Activated CD8-positive, alpha-beta memory T cell treated with anti-CD3 and anti-CD28 coated beads, Interleukin-2, amount 50 U/mL, for 24 hours (primary cell): Measurements from ENCODE around the gene TUFM.
A peak's percentile ranks its signal among the peaks of the same experiment; 100 is the strongest.
"Not testable (repeated sequence)": the region's sequence is repeated elsewhere in the genome, so short reads cannot be mapped to it uniquely, and the experiment has no call there.

Experiments used
- DNase-seq: peaks from one replicate; pipeline ENCODE4 v3.0.0-alpha.2; 2020; ENCODE audit errors: extremely low read depth

The TUFM gene

DNA sequence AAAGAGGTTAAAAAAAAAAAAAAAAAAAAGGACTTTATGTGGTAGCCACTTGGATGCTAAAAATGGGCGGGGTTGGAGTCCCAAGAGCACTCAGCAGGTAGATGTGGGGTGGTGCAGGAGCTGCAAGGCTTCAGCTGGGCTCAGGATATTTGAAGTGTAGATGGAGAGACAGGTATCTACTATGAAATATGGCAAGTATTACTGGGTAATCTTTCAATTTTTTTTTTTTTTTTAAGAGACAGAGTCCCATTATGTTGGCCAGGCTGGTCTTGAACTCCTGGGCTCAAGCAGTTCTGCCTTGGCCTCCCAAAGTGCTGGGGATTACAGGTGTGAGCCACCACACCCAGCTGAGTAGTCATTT, 7.6 kb downstream of the TUFM start:
- DNase-seq: no peak

DNA sequence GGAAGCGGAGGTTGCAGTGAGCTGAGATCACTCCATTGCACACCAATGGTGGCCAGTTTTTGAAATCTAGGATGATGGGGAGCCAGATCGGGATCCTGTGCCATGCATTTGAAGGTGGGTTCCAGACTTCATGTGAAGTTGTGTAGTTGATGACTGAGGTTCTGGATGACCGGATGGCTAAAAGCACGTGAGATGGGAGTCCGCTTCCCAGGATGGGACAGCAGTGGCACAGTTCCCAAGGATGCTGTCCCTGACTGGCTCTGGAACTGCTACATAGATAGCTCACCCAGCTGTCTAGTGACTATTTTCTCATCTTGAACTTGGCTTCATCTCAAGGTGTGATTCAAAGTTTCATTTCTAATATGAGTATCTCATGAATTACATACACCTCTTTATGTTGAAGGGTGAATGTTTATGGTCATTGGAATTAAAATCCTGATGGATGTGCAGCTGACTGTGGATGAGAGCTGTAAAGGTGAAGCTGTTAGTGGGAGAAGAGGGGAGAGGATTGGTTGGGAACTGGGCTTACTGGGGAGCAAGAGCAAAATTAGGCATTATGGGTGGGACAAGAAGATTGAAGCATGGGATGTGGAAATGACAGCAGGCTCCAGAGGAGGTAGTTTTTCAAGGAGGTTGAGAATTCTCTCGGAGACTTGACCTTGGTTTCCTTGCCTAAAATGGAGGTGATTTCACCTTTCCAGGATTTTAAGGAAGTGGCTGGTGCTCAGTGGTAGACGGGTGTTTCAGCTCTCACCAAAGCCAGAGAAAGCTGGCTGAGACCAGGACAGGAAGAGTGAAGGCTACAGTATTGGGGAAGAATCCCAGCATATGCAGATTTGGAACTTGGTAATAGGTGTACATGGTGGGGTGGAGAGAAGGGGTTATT, 8.2 kb downstream of the TUFM start:
- no peak for DNase-seq

DNA sequence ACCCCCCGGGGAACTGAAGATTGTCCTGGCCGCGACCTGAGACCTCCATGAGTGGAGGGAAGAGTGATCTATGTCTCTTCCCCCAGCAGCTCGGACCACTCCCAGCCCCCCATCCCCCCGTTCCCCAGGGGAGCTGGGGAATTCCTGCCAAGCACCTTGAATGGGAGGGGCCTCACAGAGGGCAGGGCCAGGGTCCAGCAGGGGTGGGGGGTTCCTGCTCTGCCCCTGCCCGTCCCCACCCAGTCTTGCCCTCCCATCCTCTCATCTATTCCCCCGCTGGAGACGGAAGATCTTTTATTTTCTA, 9.4 kb downstream of the TUFM start:
- DNase-seq: no peak

DNA sequence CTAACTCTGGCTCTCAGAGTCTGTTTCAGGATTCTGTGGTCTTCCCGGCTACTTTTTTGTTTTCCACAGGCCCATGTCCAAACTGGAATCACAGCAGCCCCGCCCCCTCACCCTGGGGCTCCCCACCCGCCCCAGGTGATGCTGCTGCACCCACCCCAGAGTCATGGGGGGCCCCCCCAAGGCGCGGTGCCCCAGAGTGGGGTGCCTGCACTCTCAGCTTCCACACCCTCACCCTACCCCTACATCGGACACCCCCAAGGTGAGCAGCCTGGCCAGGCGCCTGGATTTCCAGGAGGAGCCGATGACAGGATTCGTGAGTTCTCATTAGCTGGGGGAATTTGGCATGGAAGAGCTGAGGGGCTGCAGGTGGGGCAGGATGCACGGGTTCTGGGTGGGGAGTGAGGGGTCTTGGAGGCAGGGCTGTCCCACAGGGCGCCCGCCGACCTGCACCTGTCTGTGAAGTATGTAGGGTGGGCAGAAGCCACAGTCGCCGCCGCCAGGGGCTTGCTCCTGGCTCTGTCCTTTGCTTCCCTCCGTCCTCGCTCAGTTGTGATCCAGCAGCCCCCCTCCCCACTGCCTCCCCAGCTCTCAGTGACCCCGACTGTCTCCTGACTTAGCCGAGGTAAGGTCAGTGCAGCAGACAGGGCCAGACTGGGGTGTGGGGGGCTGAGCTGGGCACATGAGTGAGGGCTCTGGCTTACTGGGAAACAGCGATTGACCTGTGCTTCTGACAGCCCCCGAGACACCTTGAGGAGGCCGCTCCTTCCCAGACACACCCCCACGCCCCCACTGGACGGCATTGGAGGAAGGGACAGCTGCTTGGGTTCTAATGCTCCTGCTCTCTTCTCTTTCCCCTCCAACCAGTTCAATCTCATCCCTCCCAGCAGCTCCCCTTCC, 10.0 kb downstream of the TUFM start:
- no peak for DNase-seq

DNA sequence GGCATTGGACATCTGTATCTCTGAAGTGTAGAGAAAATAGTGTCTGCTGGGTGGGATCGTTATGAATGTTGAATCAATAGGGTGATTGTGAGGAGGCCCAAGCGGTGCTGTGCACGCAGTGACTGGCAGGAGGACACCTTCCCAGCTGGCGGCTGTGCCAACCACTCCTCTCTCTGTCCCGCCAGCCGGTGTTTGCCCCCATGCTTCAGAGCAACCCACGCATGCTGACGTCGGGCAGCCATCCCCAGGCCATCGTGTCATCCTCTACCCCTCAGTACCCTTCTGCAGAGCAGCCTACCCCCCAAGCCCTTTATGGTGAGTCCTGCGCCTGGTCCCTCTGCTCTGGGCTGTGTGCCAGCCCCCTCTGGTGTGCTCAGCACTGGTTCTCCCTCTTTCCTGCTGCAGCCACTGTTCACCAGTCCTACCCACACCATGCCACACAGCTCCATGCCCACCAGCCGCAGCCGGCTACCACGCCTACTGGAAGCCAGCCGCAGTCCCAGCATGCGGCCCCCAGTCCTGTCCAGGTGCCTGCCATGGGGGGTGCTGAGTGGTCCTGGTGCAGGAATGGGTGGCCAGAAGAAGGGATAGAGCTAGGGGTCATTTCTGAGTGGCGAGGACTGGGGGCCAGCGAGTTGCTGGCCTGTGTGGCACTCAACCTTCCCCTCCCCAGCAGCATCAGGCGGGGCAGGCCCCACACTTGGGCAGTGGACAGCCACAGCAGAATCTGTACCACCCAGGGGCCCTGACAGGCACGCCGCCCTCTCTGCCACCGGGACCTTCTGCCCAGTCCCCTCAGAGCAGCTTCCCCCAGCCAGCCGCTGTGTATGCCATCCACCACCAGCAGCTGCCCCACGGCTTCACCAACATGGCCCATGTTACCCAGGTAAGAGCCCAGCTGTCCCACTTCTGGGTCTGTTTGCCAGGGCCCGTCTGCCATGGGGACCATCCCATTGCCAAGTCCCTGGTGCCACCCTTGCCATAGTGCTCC, 11.0 kb downstream of the TUFM start:
- no peak for DNase-seq

DNA sequence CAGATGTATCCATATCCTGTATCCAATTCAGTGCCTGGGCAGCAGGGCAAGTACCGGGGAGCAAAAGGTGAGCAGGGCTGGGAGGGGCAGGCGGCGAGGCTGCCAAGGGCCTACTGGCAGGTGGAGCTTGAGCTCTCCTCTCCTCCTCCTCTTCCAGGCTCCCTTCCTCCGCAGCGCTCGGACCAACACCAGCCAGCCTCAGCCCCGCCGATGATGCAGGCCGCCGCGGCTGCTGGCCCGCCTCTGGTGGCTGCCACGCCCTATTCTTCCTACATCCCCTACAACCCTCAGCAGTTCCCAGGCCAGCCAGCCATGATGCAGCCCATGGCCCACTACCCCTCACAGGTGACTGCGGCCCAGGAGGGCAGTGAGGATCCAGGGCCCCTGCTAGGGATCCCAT, 11.8 kb downstream of the TUFM start:
- no peak for DNase-seq

DNA sequence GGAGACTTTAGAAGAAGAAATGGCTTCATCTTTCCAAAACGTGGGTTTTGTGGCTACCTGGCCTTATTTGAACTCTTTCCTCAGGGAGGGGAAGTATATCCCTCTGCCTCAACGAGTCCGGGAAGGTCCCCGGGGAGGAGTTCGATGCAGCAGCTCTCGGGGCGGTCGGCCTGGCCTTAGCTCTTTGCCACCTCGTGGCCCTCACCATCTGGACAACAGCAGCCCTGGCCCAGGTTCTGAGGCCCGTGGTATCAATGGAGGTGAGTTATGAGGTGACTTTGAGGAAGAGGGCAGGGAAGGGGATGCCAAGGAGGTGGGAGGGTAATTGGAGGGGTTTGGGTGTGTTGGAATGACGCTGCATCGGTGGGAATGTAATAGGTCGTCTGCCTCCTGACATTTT, 15.6 kb downstream of the TUFM start:
- DNase-seq: no peak

DNA sequence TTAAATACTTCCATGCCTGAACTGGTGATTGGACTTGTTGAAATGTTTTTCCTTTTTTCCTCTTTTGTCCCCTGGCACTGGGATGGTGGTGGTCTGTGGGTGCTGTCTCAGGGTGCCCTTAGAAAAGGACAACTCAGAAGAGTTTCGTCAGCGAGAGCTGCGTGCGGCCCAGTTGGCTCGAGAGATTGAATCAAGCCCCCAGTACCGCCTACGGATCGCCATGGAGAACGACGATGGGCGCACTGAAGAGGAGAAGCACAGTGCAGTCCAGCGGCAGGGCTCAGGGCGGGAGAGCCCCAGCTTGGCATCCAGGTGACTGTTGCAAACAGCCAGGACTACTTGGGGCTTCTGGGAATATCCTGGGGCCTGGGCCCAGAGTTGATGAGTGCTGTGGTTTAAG, 16.4 kb downstream of the TUFM start:
- no peak for DNase-seq

DNA sequence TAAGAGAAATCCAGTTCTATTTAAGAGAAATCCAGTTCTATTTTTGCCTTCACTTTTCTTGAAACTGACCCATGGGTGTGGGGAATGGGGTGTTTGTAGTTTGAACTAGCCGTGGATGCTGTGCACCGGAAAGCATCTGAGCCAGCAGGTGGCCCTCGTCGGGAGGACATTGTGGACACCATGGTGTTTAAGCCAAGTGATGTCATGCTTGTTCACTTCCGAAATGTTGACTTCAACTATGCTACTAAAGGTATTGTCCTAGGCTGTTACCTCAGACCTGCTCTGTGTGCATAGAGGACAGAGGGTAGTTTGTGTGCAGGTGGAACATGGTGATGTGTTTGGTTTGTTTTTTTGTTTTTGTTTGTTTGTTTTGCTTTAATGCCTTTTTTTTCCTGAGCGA, 20.0 kb downstream of the TUFM start:
- no peak for DNase-seq

DNA sequence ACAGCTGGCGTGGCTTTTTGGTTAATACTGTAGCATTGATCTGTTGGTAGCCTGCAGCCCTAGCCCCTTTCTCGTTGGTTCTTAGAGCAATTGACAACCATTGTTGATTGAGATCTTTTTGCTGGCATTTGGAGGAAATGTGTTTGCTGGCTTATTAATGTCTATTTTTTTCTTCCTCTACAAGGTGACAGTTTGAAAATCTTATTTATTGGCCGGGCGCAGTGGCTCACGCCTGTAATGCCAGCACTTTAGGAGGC, 21.5 kb downstream of the TUFM start:
- DNase-seq: no peak

DNA sequence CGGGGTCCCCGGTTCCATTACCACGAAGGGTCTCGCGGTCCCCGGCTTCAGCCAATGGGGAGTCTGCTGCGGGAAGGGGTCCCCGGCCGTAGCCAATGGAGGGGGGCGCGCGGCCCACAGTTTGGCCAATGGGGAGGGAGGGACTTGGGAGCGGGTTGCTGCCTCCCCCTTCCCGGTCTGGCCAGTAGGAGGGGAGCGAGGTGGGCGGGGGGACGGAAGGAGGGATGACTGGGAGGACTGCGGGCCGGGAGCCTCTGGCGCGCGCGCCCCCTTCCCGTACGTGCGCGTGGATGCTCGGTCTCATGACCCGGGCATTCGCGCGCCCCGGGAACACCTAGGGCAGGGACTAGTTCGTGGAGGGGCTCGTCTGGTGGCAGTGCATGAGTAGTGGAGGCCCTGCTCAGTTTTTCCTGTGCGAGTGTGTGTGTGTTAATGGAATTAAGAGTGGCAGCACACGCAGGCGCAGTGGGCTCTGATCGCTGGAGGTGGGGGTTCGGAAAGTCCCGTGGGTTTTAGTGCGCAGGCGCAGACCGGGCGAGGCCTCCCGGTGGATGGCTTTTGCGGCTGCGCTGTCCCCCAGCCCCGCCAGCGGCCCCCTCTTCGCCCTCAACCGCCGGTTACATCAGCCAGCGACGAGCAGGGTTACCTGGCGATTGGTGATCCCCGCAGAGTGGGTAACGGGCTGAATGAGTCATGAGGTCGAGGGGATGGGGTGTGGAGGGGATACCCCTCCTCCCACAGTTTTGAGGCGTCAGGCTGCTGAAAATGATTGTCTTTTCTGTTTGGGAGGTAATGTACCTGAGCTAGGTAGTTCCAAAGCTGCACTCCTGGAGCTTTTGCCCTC, 22.1 kb downstream of the TUFM start:
- DNase-seq: peak; percentile 92

DNA sequence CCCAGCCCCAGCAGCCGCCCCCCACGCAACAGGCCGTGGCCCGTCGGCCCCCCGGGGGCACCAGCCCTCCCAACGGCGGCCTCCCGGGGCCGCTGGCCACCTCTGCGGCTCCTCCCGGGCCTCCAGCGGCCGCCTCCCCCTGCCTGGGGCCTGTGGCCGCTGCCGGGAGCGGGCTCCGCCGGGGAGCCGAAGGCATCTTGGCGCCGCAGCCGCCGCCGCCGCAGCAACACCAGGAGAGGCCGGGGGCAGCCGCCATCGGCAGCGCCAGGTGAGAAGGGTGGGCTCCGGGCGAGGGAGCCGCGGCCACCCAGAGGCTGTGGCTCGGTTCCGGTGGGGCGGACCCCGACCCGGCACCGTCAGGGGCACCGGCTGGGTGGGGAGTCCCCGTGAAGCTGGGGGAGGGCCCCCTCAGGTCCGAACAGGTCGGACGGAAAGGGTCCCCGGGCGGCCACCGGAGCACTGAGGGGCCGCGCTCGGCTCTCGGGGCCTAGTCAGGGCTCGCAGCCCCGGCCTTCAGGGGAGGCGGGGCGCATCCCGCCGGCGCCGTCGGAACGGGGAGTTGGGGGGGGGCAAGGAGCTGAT, 22.8 kb downstream of the TUFM start:
- DNase-seq: no peak

DNA sequence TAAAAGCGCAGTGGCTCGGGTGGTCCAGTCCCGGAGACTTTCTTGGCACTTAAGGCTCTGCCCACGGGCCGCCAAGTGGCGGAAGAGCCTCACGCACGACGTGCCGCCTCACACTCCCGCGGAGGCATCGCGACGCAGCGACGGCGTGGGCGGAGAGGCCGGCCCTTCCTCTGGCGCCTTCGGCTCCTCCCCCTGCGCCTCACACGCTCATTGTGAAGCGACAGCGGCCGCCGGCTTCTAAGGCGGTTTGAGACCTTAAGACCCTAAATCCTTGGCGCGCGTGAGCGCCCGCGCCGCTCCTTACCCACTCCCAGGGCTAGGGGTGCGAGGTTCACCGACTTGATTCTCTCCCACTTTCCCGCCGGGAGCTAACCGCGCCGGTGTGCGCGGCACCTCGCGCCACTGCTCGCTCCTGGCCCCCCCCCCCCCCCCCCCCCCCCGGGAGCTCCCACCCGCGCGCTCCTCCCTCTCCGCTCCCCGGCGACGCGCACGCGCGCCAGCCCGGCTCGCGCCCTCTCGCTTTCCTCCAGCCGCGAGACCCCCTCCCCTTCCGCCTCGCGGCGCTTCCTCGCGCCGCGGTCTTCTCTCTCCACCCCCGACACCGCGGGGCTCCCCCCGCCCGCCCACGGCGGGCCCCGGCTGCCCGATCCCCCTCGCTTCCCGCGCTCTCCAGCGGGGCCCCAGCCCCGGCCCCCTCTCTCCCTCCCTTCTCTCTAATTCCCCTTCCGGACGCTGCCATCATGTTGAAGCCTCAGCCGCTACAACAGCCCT, 23.4 kb downstream of the TUFM start, which contains the start of gene ATXN2L:
Gene ATXN2L (plus strand): TSS at position 480 of the 771 bp plus-strand sequence. CDS start 261 bp downstream, at position 741.
- peak; percentile 90 for DNase-seq

DNA sequence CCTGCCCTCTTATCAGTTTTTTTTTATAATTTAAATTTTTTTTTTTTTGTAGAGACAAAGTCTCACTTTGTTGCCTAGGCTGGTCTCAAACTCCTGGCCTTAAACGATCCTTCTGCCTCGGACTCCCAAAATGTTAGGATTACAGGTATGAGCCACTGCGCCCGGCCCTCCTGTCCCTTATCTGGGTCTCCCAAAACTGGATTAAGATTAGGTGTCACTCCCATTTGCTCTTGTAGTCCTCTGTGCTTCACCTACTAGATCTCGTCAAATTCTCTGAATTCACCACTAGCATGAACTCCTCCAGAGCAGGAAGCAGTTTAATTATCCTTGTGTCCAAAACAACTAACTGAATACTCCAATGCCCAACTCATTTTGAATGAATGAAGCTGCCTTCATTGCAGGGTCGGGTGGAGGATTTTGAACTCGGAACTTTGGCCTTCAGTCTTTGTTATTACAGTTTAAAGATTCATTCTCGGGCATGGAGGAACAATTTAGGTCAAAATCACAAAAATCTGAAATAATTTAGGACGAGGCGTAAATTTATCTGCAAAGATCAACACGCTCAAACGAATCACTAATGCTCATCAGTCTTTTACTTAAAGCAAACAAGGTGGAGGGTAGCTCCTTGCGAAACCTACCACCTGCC, 24.2 kb downstream of the TUFM start:
- no peak for DNase-seq

DNA sequence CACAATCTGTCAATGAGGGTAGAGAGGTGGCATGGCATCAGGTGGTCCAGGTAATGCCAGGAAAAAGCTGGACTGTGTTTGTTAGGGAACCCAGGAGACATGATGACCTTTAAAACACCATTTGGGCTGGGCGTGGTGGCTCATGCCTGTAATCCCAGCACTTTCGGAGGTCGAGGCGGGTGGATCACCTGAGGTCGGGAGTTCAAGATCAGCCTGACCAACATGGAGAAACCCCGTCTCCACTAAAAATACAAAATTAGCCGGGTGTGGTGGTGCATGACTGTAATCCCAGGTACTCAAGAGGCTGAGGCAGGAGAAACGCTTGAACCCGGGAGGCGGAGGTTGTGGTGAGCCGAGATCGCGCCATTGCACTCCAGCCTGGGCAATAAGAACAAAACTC, 25.6 kb downstream of the TUFM start:
- DNase-seq: not testable (repeated sequence)

DNA sequence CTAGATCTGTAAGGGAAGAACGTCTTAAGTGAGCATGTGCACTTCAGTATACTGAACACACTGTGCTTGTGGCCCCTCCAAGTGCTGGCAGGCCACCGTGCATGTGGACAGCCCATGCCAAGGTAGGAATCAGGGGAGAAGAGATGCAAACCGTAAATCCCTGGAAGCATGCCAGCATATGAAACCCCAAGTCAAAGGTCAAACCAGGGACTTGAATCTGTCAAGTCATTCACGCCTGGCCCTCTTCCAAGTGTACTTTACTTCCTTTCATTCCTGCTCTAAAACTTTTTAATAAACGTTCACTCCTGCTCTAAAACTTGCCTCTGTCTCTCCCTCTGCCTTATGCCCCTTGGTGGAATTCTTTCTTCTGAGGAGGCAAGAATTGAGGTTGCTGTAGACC, 26.1 kb downstream of the TUFM start:
- no peak for DNase-seq

DNA sequence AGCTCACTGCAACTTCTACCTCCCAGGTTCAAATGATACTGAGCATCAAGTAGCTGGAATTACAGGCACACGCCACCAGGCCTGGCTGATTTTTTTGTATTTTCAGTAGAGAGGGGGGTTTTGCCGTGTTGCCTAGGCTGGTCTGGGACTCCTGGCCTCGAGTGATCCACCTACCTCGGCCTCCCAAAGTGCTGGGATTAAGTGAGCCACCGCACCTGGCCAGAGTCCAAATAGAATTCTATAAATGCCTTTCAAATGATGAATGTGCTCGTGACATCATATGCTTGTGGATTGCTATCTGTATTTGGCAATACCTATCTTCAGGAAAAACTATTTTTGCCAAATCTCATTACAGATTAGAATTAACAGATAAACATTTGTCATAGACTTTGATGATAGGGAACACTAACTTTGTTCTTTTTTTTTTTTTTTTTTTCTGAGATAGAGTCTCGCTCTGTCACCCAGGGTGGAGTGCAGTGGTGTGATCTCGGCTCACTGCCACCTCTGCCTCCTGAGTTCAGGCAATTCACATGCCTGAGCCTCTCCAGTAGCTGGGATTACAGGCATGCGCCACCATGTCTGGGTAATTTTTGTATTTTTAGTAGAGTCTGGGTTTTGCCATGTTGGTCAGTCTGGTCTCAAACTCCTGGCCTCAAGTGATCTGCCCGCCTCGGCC, 38.6 kb downstream of the TUFM start:
- DNase-seq: not testable (repeated sequence)

DNA sequence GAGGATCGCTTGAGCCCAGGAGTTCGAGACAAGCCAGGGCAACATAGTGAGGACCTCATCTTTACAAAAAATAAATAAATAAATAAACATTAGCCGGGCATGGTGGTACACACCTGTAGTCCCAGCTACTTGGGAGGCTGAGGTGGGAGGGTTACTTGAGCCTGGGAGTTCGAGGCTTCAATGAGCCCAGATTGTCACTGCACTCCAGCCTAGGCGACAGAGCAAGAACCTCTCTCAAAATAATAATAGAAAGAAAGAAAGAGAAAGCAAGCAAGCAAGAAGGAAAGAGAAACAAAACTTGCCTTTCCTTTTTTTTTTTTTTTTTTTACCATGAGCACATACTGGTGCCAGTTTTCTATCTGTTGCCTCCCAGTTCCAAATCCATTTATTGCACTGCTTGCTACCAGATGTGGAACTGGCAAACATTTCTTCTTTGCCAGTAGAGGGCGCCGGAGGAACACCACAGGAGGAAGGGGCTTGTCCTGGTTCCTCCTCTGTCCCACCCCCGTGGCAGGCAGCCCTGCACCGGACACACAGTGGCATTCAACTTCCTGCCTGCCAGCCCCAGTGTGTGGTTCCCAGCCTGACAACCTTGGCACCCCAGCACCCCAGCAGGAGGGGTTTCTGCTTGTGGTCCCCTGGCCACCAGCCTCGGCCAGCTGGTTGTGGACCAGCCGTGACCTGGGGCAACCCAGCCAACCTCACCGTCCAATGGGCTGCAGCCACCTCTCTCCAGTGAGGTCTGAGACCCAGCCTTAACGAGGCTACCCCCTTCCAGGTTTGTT, 43.7 kb downstream of the TUFM start:
- DNase-seq: peak; percentile 31
